ENCODE measurements around the gene FBXL3.

DNA sequence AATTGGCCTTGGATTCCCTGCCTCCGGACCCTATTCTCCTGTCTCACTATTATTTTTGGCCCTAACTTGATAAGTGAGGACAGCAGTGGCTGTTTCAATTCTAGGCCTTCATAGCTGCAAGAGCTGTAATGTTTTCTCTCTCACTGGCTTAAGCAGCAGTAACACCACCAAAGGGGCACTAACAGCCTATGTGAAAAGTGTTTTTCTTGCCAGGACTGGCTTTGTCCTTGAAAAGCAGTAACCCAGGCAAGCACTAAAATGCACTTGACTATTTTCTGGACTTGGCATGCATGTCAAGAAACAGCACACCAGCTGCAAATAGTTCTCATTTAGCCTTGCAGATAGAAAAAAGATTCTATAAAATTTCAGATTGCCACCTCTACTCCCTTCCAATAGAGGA lies 9.3 kb upstream of the FBXL3 start:
- TF ChIP-seq, protein P1, sequence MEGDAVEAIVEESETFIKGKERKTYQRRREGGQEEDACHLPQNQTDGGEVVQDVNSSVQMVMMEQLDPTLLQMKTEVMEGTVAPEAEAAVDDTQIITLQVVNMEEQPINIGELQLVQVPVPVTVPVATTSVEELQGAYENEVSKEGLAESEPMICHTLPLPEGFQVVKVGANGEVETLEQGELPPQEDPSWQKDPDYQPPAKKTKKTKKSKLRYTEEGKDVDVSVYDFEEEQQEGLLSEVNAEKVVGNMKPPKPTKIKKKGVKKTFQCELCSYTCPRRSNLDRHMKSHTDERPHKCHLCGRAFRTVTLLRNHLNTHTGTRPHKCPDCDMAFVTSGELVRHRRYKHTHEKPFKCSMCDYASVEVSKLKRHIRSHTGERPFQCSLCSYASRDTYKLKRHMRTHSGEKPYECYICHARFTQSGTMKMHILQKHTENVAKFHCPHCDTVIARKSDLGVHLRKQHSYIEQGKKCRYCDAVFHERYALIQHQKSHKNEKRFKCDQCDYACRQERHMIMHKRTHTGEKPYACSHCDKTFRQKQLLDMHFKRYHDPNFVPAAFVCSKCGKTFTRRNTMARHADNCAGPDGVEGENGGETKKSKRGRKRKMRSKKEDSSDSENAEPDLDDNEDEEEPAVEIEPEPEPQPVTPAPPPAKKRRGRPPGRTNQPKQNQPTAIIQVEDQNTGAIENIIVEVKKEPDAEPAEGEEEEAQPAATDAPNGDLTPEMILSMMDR (IDR thresholded peaks at IDR 0.05; ENCODE audit: low read depth, low read length), result no peak
- TF ChIP-seq, protein P2, sequence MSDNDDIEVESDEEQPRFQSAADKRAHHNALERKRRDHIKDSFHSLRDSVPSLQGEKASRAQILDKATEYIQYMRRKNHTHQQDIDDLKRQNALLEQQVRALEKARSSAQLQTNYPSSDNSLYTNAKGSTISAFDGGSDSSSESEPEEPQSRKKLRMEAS (IDR thresholded peaks at IDR 0.05; ENCODE audit: low read depth, low read length), result no peak
- TF ChIP-seq POLR2A (IDR thresholded peaks at IDR 0.05; ENCODE audit: extremely low read depth, insufficient read length) (no peak), MYC (IDR thresholded peaks at IDR 0.05; ENCODE audit: low read depth, low read length) (no peak)

Measured in NB4 (cell line).